ENCODE data around the gene COX20.

COX20 gene

DNA sequence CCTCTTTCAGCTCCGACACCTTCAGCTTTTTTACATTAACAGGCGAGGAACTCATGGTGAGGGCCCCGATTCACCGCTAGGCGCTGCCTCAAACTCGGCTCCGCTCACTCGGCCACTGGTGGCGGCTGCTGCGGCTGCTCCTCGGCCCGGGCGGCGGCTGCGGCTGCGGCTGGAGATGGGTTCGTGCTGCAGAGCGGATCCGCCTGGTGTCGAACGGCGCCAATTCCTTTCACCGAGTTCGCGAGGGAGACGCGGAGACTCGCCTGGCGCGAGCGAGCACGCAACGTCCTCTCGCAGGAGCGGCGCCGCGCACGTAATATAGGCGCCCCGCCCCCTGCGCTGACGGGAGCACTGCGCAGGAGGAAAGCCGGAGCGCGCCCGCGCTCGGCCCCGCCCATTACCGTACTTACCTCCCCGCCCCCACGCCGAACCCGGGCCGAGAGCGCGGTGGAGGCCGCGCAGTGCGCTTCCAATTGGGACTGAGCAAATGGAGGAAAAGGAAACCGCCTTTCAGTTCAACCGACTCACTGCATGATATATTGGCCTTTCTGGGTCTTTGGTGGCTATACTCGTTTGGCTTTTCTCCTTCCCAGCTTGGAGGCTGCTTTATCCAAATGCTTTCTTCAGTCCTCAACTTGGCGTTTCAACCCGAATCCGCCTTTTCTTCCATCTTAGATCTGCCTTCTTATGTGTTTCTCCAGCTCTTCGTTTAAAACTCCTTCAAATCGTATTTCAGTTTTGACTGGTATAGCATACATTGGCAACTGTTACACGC lies 29.0 kb downstream of the COX20 start, which contains the start of gene HNRNPU:
TSS of gene HNRNPU (minus strand) at position 291 of the 775 bp plus-strand sequence. CDS start at position 55, 236 bp downstream.
- DNase-seq (ENCODE audit: low read depth) = peak; percentile 99
- H3K4me3 ChIP-seq (ENCODE audit: low read depth, low read length) = peak within 1 kb of the TSS; percentile 68
- TF ChIP-seq, protein P1, sequence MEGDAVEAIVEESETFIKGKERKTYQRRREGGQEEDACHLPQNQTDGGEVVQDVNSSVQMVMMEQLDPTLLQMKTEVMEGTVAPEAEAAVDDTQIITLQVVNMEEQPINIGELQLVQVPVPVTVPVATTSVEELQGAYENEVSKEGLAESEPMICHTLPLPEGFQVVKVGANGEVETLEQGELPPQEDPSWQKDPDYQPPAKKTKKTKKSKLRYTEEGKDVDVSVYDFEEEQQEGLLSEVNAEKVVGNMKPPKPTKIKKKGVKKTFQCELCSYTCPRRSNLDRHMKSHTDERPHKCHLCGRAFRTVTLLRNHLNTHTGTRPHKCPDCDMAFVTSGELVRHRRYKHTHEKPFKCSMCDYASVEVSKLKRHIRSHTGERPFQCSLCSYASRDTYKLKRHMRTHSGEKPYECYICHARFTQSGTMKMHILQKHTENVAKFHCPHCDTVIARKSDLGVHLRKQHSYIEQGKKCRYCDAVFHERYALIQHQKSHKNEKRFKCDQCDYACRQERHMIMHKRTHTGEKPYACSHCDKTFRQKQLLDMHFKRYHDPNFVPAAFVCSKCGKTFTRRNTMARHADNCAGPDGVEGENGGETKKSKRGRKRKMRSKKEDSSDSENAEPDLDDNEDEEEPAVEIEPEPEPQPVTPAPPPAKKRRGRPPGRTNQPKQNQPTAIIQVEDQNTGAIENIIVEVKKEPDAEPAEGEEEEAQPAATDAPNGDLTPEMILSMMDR (IDR thresholded peaks at IDR 0.05; ENCODE audit: insufficient read depth, low read depth, low read length, missing control alignments) = peak; percentile 32

DNA sequence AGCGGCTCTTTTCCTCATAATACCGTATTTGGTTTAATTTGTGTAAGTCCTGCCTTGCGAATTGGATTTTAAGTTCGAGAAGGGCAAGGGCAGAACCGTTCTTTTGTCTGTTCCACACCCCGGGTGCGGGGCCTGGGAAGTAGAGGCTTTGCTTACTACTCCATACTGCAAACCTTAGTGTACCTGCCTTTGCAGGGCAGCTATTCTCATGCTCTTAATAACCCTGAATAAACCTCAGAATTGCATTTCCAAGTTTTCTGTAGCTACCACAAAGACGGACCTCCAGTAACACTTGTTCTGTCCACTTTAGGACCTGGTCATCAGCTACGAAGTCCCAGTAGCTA lies 29.5 kb downstream of the COX20 start:
- TF ChIP-seq, protein P1 (IDR thresholded peaks at IDR 0.05; ENCODE audit: insufficient read depth, low read depth, low read length, missing control alignments) = no peak
- H3K4me3 ChIP-seq (ENCODE audit: low read depth, low read length) = peak overlapping the region; percentile 68
- DNase-seq (ENCODE audit: low read depth) = no peak

DNA sequence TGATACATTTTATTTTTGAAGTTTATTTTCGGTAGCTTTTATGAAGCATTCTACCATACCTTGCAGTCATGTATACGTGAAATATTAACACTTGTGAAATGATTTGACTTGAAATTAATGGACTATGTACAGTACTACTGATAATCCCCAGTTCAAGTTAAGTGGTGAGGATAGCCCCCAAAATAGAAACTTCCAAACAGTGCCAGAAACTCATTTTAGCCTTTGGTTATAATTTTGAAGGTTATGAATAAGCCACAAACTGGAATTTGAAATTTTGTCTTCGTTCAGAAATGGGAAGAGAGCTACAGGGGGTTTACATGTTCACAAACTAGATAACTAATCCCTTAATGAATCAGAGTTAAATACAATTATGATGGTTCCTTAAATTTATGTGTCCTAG lies 30.4 kb downstream of the COX20 start:
- TF ChIP-seq, protein P1 (IDR thresholded peaks at IDR 0.05; ENCODE audit: insufficient read depth, low read depth, low read length, missing control alignments) = no peak
- H3K4me3 ChIP-seq (ENCODE audit: low read depth, low read length) = no peak overlapping the region
- no peak for DNase-seq (ENCODE audit: low read depth)

DNA sequence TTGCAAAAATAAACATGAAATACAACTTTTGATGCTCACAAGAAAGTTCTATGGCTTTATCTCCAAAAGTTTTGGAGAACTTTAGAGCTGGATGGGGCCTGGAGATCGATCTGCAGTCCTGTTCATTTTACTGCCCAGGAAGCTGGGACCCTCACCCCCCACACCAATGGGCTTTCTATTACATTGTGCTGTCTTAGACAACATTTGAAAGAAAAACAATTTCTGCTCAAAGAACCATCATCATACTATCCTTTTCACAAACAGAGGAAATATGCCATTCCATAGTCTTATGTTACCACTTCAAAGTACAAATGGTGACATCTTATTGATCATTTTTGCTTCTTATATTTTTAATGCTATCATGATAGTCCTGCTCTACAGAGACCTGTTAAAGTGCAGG lies 30.9 kb downstream of the COX20 start:
- DNase-seq (ENCODE audit: low read depth) = no peak
- no peak overlapping the region for H3K4me3 ChIP-seq (ENCODE audit: low read depth, low read length)
- TF ChIP-seq, protein P1 (IDR thresholded peaks at IDR 0.05; ENCODE audit: insufficient read depth, low read depth, low read length, missing control alignments) = no peak

DNA sequence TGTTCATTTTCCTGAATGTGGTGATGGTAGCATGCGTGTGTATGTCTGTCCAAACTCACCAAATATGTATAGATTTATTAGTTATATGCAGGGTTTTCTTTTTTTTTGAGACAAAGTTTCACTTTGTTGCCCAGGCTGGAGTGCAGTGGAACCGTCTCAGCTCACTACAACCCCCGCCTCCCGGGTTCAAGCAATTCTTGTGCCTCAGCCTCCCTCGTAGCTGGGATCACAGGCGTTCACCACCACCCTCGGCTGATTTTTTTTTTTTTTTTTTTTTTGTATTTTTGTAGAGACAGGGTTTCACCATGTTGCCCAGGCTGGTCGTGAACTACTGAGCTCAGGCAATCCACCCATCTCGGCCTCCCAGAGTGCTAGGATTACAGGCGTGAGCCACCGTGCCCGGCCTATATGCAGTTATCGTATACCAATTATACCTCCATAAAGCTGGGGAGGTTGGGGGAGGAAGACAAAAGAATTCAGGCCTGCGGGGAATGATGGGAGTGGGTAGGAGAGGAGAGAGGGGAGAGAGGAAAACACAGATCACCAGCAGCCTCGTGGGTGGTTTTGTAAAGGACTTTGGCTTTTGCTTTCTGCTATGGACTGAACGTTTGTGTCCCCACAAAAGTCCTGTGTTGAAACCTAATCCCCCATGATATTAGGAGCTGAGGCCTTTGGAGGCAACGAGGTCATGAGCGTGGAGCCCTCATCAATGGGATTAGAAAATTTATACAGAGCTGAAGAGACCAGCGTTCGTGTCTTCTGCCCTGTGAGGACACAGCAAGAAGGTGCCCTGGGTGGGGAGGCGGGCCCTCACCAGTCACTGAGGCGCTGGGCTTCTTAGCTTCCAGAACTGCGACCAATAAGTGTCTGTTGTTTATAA lies 33.3 kb downstream of the COX20 start:
- no peak for DNase-seq (ENCODE audit: low read depth)
- TF ChIP-seq, protein P1 (IDR thresholded peaks at IDR 0.05; ENCODE audit: insufficient read depth, low read depth, low read length, missing control alignments) = no peak
- no peak overlapping the region for H3K4me3 ChIP-seq (ENCODE audit: low read depth, low read length)

DNA sequence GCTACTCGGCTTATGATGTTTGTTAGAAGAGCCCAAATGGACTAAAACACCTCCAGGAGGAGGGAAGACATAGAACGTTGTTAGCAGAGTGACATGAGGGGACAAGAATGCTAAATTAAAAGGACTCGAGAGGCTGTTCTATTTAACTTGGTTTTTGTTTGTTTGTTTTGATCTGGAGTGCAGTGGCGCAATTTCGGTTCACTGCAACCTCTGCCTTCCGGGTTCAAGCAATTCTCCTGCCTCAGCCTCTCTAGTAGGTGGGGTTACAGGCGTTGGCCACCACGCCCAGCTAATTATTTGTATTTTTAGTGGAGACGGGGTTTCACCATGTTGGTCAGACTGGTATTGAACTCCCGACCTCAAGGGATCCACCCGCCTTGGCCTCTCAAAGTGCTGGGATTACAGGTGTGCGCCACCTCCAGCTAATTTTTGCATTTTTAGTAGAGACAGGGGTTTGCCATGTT lies 33.9 kb downstream of the COX20 start:
- no peak overlapping the region for H3K4me3 ChIP-seq (ENCODE audit: low read depth, low read length)
- TF ChIP-seq, protein P1 (IDR thresholded peaks at IDR 0.05; ENCODE audit: insufficient read depth, low read depth, low read length, missing control alignments) = no peak
- no peak for DNase-seq (ENCODE audit: low read depth)
